AG08396 (cell line): ENCODE measurements around the gene PRTG.
"Not testable (repeated sequence)": the region's sequence is repeated elsewhere in the genome, so short reads cannot be mapped to it uniquely, and the experiment has no call there.

Experiments used
- DNase-seq: peaks from one replicate; pipeline ENCODE4 v3.0.0; 2012; ENCODE audit warnings: low spot score, mixed read lengths

PRTG gene

GRCh38 chr15:55742927-55743728 is at the start of gene PRTG:
TSS of gene PRTG (minus strand) at chr15:55743152. CDS start at chr15:55742931, 221 bp downstream.
- DNase-seq, result peak; percentile 95

GRCh38 chr15:55791551-55792400 is 48.8 kb upstream of the PRTG start:
- peak; percentile 43 for DNase-seq

GRCh38 chr15:55789066-55789660 is 46.2 kb upstream of the PRTG start:
- no peak for DNase-seq

- DNase-seq, result no peak
Observed at GRCh38 chr15:55786341-55786740, 43.4 kb upstream of the PRTG start.

- not testable (repeated sequence) for DNase-seq
Observed at GRCh38 chr15:55785593-55785992, 42.6 kb upstream of the PRTG start.

GRCh38 chr15:55784286-55784685 is 41.3 kb upstream of the PRTG start:
- DNase-seq, result no peak

GRCh38 chr15:55782901-55783300 is 39.9 kb upstream of the PRTG start:
- DNase-seq, result no peak

GRCh38 chr15:55780292-55780691 is 37.3 kb upstream of the PRTG start:
- no peak for DNase-seq

- DNase-seq, result no peak
Observed at GRCh38 chr15:55778932-55779331, 36.0 kb upstream of the PRTG start.

- no peak for DNase-seq
Observed at GRCh38 chr15:55775316-55775715, 32.4 kb upstream of the PRTG start.

GRCh38 chr15:55774113-55774970 is 31.4 kb upstream of the PRTG start:
- DNase-seq, result peak; percentile 40

GRCh38 chr15:55770806-55771205 is 27.9 kb upstream of the PRTG start:
- DNase-seq, result no peak

- no peak for DNase-seq
Observed at GRCh38 chr15:55770261-55770660, 27.3 kb upstream of the PRTG start.

GRCh38 chr15:55768670-55769185 is 25.8 kb upstream of the PRTG start:
- DNase-seq, result no peak

- no peak for DNase-seq
Observed at GRCh38 chr15:55766676-55767075, 23.7 kb upstream of the PRTG start.

GRCh38 chr15:55764398-55764797 is 21.4 kb upstream of the PRTG start:
- DNase-seq, result no peak

- DNase-seq, result no peak
Observed at GRCh38 chr15:55758580-55758986, 15.6 kb upstream of the PRTG start.

GRCh38 chr15:55753433-55753832 is 10.5 kb upstream of the PRTG start:
- DNase-seq, result not testable (repeated sequence)

- no peak for DNase-seq
Observed at GRCh38 chr15:55750706-55751105, 7.8 kb upstream of the PRTG start.

GRCh38 chr15:55743729-55744655 is 1.0 kb upstream of the PRTG start:
- no peak for DNase-seq
